AML-193 (cell line): ENCODE data around the gene PPP4C.
"Not testable (repeated sequence)": the region's sequence is repeated elsewhere in the genome, so short reads cannot be mapped to it uniquely, and the experiment has no call there.

Source experiments
- DNase-seq, 2 experiments: peaks; one replicate each; lab custom pipeline; 2025; lab: John Stamatoyannopoulos, UW

PPP4C gene

DNA sequence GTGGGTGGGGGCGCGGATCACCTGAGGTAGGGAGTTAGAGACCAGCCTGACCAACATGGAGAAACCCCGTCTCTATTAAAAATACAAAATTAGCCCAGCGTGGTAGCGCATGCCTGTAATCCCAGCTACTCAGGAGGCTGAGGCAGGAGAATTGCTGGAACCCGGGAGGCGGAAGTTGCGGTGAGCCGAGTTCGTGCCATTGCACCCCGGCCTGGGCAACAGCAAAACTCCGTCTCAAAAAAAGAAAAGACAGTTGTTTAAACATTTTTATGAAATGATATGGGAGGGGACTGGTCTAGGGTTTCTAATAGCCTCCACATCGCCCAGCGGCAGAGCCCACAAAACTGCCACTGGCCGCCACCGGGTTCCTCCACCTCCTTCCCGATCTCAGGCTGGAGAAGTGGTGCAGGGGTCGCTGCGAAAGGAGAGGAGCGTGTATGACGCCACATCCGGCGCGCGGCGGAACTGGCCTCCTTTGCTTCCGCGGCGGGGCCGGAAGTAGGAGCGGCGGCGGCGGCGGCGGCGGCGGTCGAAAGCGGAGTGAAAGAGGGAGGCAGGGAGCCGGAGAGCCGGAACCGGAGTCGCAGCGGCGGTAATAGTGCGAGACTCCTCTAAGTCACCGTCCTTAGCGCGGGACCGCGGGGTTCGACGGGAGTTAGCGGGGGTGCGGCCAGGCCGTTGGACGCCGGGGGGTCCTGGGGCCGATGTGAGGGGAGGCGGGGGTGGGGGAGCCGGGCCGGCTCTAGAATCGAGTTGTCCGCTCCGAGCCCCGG, at the start of gene PPP4C:
Gene PPP4C (plus strand): TSS at position 492 of the 773 bp plus-strand sequence. CDS start 384 bp downstream, outside the sequence.
- peak; percentile 71 to 74 for DNase-seq

DNA sequence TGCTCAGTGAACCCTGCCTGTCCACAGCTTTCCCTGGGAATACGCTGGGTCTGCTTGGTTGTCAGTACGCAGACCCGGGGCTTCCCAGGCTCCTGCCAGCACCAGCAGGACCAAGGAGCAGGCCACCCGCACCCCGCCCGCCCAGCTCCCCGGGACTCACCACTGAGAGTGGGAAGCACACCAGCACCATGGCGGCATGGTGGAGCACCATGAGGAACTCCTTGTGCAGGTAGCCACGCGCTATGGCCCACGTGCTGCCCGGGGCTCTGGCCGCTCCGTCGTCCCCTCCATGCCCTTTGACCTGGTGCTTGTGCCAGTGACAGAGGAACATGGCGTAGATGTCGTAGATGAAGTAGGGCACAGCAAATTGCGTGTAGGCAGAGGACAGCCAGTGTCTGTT, 49.3 kb upstream of the PPP4C start:
- no peak for DNase-seq

DNA sequence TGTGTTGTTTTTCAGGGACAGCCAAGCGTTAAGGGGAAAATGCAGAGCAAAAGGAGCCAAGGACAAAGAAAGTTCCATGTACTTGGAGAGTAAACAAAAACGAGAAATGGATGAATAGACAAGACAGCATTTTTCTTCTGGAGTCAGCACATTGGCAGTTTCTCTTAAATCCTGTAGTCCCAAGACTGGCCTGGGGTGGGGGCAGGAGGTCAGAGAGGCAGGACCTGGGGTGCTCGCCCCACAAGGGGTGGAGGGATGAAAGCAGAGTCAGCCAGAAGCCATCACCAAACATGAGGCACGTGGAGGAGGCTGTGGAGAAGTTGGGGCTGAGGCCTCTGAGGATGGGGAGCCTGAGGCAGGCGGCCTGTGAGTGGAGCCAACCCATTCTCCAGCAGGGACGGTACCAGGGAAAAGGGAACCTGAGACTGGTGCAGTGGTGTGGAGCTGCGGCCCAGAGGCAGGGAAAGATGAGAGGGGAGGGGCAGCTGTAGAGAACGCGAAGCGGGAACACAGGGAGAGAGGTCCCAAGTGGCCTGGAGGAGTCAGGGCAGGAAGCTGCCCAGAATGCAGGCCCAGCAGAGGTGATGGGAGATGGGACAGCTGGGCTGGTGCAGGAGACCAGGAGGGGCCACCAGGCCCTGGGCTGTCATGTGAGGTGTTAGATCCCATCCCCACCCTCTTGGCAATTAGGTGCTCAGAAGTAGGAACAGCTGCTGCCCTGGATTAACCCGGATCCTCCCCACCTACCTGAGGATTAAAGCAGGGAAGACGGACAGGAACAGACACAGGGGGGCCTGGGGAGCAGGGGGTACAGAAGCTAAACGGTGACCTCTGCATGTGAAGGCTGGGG, 48.0 kb upstream of the PPP4C start:
- no peak for DNase-seq

DNA sequence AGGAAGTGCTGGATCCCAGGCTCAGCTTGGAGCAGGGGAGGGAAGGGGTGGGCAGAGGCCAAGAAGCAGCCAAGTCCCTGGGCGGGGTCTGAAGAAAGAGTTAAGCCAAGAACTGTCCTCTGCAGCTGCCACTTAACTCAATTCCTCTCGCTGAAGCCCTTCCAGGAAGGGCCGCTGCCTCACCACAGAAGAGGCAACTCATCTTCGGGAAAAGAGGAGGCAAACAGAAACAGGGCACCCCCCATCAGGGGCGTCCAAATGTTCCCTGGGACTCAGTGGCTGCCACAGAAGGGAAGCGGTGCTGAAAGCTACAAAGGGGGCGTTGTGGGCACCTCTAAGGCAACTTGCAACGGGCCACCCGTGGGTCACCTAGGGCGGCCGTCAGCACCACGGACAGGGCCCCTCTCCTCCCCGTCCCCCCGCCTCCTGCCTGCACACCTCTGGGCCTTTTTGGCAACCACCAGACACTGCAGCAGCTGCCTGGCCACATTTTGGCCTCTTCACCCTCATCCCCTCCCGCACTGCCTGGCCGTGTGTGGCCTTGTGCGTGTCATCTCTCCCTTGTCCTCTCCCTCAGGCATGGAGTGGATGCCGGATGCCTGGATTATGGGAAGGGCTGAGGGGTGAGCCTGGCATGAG, 47.2 kb upstream of the PPP4C start:
- no peak for DNase-seq

DNA sequence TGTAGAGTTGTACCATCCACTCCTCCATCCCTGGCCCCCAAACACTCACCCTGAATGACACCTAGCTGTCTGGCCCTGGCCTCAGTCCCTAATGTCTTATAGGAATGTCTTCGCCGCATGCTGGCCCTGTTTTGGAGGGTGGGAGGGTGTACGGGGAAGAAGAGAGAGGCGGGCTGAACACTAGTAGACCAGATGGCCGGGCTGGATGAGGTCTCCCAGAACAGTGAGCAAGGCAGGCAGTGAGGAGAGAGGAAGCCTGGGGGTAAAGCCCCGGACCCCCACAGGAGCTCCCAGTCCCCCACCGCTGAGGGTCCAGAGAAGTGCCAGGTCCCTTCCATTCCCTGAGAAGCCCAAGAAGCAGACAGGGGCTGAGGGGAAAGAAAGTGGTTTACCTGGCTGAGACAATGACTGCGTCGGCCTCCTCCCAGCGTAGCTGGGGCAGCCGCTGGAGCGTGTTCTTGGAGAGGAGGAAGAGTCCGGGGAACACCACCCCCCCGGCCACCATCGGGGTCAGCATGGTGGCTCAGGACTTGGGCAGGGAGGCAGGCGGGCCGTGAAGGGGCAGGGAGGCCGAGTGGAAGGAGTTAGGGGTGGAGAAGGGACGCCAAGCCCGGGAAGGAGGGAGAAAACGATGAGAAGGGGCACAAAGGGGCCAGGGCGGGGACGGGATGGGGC, 45.6 kb upstream of the PPP4C start:
- no peak for DNase-seq

DNA sequence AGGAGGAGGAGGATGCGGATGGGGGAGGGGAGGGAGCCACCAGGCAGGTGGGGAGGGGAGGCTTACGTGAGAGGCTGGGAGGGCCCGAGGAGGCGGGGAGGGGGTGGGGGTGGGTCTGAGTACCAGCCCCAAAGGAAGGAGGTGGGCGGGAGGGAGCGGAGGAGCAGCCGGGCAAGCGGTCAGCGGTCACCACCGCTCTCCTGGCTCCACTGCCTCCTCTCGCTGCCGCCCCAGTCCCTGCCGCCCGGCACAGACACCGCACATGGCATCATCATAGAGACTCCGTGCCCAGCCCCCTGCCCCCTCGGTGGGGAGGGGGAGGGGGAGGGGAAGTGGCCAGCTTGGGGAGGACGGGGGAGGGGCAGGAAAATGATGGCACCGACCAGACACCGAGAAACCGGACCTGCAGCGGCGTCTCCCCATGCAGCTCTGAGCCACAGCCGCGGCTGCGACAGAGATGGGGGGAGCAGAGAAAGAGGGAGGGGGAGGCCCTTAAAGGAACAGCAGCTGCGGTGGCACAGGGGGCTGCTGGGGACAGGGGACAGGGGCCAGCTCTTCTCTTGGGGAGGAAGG, 44.9 kb upstream of the PPP4C start, which contains the start of gene TLCD3B:
Gene TLCD3B (minus strand): TSS at position 431 of the 573 bp plus-strand sequence. CDS start 744 bp downstream, outside the sequence.
- no peak for DNase-seq

DNA sequence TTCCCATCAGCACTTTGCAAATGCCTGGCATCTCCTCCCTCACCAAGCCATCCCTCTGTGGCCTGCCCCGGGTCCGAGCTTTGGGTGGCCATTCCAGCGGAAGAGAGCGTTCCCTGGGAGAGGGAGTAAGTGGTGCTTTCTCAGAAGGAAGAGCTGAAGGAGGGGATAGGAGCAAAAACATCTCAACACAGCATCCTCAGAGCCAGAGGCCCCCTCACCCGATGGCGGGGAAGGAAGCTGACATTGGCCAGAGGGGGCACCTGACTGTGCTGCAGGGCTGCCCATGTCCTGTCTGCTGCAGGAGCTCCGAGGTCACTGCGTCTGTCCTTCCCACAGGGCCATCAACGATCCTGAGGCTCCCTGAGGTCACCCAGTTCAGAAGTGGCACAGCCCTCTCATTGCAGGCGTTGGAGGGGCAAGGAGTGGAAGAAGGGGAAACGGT, 44.3 kb upstream of the PPP4C start:
- DNase-seq = no peak

DNA sequence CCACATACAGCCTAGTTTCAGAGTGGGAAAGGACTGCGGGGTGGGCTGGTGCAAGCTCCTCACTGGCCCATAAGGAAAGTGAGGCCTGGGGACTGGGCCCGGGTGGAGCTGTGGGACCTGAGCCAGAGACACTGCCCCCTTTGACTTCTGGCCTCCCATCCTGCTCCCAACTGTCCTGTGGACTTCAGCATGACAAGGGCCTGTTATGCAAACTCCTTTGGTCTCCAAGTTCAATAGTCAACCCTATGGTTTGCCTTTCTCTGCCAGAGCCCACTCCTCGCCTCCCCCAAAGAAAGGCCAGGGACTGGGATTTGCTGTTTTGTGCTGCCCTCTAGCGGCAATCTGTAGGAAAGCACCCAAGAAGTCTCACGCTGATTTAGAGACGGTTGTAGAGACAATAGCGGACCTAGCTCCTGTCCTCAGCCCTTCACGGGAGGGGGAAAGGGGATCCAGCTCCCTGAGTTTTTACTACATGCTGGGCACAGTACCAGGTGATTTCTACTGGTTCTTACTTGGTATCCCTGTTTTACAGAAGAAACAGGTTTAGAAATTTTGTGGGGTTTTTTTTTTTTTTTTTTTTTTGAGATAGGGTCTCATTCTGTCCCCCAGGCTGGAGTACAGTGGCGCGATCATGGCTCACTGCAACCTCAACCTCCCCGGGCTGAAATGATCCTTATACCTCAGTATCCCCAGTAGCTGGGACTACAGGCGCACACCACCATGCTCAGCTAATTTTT, 43.5 kb upstream of the PPP4C start:
- DNase-seq = peak; percentile 45 to 63

DNA sequence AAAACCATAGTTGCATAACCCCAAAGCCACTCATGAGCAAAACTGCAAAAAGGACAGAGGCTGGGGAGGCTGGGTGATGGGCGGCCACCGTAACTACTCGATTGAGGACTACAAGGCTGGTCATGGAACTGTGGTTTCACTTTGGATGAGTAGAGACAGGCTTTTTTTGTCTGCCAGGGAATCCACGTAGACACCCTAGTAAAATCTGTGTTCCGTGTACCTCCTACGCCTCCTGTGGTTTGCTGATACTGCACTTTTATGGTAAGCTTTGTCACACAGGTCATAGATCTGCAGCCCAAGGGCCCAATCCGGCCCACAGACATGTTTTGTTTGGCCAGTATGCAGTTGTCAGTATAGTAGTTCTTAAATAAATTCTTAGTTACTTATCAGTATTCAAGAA, 42.5 kb upstream of the PPP4C start:
- DNase-seq = no peak

DNA sequence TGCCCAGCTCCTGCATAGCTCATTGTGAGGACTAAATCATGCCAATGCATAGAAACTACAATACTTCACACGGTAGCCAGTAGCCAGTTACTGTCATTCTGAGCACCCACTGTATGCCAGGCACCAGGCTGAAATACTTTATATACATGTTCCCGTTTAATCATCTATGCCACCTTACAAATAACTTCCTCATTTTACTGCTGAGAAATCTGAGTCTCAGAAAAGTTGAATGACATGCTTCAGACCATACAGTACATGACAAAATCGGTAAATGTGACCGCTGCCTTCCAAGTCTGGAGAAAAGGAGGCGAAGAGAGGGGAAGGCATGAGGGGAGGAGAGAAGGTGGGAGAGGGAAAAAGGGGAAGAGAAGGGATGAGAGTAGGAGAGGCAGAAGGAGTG, 35.6 kb upstream of the PPP4C start:
- peak; percentile 49 to 60 for DNase-seq

DNA sequence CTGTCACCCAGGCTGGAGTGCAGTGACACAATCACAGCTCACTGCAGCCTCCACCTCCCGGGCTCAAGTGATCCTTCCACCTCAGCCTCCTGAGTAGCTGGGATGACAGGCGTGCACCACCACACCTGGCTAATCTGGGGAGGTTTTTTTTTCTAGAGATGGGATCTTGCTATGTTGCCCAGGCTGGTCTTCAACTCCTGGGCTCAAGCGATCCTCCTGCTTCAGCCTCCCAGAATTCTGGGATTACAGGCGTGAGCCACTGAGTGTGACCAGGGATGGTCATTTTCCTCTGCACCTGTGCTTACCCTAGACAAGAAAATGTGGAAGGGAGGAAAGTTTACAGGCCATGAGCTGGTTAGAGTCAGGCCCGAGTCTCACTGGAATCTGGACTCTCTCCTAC, 35.1 kb upstream of the PPP4C start:
- DNase-seq = not testable (repeated sequence)

DNA sequence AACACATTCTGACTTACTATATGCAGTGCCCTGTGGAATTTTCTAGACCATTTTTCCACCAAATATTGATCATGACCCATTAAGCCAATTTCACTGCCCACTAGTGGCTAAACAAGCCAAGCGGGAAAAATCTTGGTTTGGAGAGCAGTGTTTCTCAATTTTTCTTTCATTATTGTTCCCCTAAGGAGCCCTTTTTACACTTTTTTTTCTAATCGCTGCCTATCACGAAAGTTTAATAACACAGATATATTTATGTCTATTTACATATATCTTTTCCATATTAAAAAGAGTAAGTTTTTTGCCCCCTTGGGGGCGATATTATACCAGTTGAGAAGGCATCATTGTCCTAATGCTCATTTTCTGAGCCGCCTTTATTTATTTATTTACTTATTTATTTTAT, 34.0 kb upstream of the PPP4C start:
- peak; percentile 24 to 44 for DNase-seq

DNA sequence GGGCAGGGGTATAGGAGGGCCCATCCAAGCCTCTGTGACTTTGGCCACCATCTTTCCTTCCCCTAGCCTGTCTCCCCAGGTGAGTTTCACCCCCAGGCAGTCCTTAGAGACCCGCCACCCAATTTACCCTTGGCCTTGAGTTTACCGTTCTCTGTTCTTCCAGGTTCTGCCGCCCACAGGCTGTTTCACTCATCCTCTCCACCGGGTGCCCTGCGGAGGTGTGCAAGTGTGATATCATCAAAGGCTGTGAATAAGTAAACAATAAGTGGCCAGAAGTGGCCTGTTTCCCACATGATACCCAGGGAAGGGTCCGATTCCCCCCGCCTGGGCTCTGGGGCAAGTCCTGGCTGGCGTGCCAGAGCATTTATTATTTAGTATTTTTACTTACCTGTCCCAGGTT, 29.6 kb upstream of the PPP4C start:
- DNase-seq = no peak

DNA sequence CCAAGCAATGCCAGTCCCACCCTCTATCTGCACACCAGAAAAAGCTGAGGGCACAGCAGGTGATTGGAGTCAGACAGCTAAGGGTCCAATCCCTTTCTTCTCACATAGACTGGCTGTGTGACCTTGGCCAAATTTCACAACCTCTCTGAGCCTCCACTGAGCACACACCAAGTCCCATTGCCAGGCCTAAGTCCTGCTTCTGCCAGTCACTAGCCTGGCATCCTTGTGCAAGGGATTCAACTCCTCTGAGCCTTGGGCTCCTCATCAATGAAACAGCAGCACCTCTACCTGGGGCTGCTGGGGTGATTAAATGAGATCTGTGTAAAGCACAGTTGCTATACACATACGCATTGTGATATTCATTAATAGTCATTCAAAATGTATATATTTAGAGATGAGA, 29.2 kb upstream of the PPP4C start:
- DNase-seq = no peak

DNA sequence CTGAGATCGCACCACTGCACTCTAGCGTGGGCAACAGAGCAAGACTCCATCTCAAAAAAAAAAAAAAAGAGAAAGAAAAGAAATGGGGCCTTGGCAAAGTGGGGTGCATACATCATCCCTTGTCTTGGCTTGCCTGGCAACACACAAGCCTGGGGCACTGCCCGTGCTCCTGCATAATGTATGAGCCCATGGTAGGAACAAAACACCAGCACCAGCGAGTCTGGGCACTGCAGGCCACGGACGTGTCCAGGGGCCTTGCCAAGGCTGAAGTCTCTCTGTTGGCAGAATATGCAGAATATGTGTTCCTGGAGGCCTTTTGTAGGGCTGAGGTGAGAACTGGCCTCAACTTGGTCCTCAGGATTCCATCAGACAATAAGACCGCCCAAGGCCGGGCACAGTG, 25.9 kb upstream of the PPP4C start:
- DNase-seq = no peak

DNA sequence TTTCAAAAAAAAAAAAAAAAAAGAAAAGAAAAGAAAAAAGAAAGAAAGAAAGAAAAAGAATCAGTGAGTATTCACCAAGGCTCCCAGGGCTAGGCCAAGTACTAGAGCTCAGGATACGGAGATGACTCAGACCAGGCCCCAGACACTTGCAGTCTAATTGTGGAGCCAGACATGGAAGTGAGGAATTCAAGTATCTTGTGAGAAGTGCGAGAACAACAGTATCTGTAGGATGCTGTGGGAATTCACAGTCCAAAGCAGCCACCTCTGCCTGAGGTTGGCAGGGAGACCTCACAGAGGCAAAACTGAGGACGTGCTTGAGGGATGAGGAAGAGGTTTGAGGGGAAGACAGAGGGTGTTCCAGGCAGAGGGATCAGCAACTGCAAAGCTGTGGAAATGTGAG, 24.3 kb upstream of the PPP4C start:
- DNase-seq = no peak

DNA sequence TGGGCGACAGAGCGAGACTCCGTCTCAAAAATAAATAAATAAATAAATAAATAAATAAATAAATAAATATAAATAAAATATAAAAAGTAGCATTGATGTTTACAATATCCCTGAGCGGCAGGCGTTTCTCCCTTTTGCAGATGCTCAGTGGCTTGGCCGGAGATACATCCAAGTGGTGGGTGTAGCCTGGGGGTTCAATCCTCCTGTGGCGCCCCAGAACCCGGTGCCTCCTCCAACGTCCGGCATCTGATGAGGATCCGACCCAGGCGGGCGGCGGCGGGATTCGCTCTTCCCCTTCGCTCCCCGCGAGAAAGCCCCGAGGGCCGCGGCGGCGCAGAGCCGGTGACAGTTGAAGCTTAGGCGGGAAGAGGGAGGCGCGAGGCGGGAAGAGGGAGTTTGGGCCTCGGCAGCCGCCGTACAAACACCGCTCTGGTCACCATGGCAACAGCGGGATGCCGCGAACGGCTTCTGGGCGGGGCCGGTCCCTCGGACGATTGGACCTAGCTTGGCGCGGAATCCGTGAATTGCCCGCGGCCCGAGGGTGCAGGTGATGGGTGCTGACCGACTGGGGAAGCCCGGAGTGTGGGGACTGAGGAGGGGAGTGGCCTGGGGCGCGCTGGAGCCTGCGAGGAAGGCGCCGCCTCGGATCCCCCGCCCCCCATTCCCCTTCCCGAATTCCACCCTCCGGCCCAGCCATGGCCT, 23.0 kb upstream of the PPP4C start:
- peak; percentile 86 to 91 for DNase-seq

DNA sequence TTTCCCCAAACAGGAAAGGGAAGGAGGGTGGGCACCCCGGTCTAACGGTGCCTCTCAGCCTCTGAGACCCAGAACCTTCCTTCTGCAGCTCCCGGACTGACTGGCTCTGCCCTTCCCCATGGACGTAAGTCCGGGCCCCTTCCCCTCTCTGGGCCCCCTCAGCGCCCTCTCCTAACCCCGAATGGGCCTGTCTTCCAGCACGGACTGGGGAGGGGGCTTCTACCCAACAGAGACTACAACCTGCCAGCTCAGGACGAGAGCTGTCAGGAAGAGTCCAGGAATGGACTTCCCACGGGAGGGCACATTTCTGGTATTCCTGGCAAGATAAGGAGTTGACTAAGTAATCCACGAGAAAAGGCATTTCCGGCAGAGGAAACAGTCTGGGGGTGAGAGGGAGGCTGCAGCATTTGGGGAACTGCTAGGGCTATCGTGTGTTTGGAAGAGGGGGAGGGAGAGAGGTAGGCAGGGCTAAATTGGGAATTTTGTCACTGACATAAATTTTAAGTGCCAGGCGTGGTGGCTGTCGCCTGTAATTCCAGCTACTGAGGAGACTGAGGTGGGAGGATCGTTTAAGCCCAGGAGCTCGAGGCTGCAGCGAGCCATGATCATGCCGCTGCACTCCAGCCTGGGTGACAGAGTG, 22.3 kb upstream of the PPP4C start:
- DNase-seq = peak; percentile 20 to 28

DNA sequence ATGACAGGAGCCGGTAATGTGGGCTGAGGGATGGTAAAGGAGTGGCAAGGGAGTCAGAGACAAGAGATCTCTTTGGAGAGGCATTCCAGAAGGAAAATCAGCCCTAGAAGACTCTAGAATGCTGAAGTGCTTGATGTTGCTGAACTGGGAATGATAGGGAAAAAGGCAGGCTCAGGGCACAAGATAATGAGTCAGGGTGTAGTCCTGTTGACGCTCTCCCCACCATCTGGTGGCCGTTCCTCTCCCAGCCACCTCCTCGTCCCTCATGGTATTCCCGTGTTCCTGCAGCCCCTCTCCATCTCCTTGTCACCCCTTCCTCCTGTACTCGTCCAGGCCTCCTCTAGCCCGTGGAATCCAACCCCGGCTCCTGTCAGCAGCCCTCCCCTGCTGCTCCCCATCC, 21.3 kb upstream of the PPP4C start:
- no peak for DNase-seq
